Measurements from ENCODE around the gene TLK1.

The TLK1 gene

GRCh38 chr2:170950221-170950761 lies 210.4 kb downstream of the TLK1 start:
- no peak for DNase-seq

- no peak for DNase-seq
Observed at GRCh38 chr2:170949415-170949814, 211.3 kb downstream of the TLK1 start.

DNA sequence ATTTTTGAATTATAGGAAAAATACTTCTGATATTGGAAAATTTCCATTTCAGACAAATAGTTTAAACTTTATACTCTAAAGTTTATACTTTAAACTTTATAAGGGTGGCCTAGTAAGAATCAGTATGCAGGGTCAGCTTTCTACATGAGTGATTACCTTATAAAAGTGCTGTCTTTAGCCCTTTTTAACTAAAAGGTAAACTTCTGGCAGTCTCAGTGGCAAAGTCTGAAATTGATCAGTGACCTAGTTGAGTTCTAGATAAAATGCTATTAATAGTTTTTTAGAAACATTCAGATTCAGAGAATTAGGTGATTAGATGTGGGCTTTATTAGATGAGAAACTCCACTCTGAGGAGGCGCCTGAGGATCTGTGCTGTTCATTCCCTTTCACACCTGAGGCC lies 216.1 kb downstream of the TLK1 start:
- no peak for DNase-seq

GRCh38 chr2:170943596-170943995 lies 217.1 kb downstream of the TLK1 start:
- DNase-seq = no peak

GRCh38 chr2:170943041-170943440 lies 217.7 kb downstream of the TLK1 start:
- no peak for DNase-seq

DNA sequence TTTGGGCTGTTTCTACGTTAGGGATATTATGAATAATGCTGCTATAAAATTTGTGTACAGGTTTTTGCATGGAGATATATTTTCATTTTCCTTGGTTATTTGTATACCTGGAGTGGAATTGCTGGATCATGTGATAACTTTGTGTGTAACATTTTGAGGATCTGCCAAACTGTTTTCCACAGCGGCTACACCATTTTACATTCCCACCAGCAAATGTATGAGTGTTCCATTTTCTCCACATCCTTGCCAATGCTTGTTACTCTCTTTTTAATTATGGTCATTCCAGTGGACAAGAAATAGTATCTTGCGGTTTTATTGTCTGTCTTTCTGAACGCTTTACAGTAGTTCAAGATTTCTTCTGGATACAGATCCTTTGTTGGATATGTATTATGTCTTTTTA lies 218.1 kb downstream of the TLK1 start:
- no peak for DNase-seq
